ENCODE data around the gene NMNAT3.

The NMNAT3 gene

GRCh38 chr3:139677388-139678155 is at the start of gene NMNAT3:
Gene NMNAT3, minus strand, starts transcription at chr3:139677972. Its CDS starts 50,248 bp downstream, at chr3:139627724.
- DNase-seq: peak; percentile 96

GRCh38 chr3:139721370-139721769 is 43.6 kb upstream of the NMNAT3 start:
- no peak for DNase-seq

- DNase-seq: peak; percentile 30
These were observed 40.6 kb upstream of the NMNAT3 start for GRCh38 chr3:139718415-139718814.

GRCh38 chr3:139716908-139717485 is 39.2 kb upstream of the NMNAT3 start:
- no peak for DNase-seq

GRCh38 chr3:139715743-139716360 is 38.1 kb upstream of the NMNAT3 start:
- DNase-seq: no peak

GRCh38 chr3:139715166-139715565 is 37.4 kb upstream of the NMNAT3 start:
- DNase-seq: no peak

GRCh38 chr3:139710212-139710611 is 32.4 kb upstream of the NMNAT3 start:
- DNase-seq: no peak

- no peak for DNase-seq
These were observed 27.9 kb upstream of the NMNAT3 start for GRCh38 chr3:139705631-139706030.

GRCh38 chr3:139696314-139696604 is 18.5 kb upstream of the NMNAT3 start:
- DNase-seq: no peak

GRCh38 chr3:139695426-139696313 is 17.9 kb upstream of the NMNAT3 start:
- DNase-seq: no peak

- no peak for DNase-seq
These were observed 17.2 kb upstream of the NMNAT3 start for GRCh38 chr3:139695007-139695406.

GRCh38 chr3:139694542-139694941 is 16.8 kb upstream of the NMNAT3 start:
- DNase-seq: no peak

- no peak for DNase-seq
These were observed 13.8 kb upstream of the NMNAT3 start for GRCh38 chr3:139691619-139692018.

GRCh38 chr3:139689708-139690228 is 12.0 kb upstream of the NMNAT3 start:
- DNase-seq: no peak

- DNase-seq: no peak
These were observed 11.3 kb upstream of the NMNAT3 start for GRCh38 chr3:139689122-139689521.

GRCh38 chr3:139687431-139687830 is 9.7 kb upstream of the NMNAT3 start:
- no peak for DNase-seq

GRCh38 chr3:139686624-139687023 is 8.9 kb upstream of the NMNAT3 start:
- no peak for DNase-seq

- no peak for DNase-seq
These were observed 8.4 kb upstream of the NMNAT3 start for GRCh38 chr3:139686206-139686605.

- DNase-seq: peak; percentile 44
These were observed 1.5 kb upstream of the NMNAT3 start for GRCh38 chr3:139679220-139679775.

GRCh38 chr3:139676632-139677387 is 962 bp downstream of the NMNAT3 start:
- DNase-seq: peak; percentile 61

- peak; percentile 5 for DNase-seq
These were observed 1.7 kb downstream of the NMNAT3 start for GRCh38 chr3:139676108-139676507.

- peak; percentile 90 for DNase-seq
These were observed 2.4 kb downstream of the NMNAT3 start for GRCh38 chr3:139675327-139675726.

Data from hematopoietic multipotent progenitor cell treated with erythropoietin and hydrocortisone succinate and interleukin-3 and kit ligand, for 4 days (in vitro differentiated cells).